22Rv1 (cell line): ENCODE measurements around the gene LDLR.

Experiments
- H3K27ac ChIP-seq: fragments of 450-650 bp; 2 replicates; pipeline ENCODE4 v1.5.1; 2017
- CTCF ChIP-seq: fragments of 450-650 bp; IDR thresholded peaks from 2 replicates; pipeline ENCODE4 v1.5.1; 2017; ENCODE audit warnings: mild to moderate bottlenecking
- ZFX ChIP-seq: fragments of 450-650 bp; IDR thresholded peaks from 2 replicates; pipeline ENCODE4 v1.6.1; 2017; ENCODE audit warnings: antibody characterized with exemption, borderline replicate concordance

Gene LDLR

GRCh38 chr19:11061952-11062351 lies 27.3 kb upstream of the LDLR start:
- H3K27ac ChIP-seq, result no peak overlapping the region
- TF ChIP-seq ZFX, result no peak
- no peak for TF ChIP-seq CTCF

GRCh38 chr19:11063434-11063833 lies 25.8 kb upstream of the LDLR start:
- TF ChIP-seq ZFX, result no peak
- TF ChIP-seq CTCF, result no peak
- no peak overlapping the region for H3K27ac ChIP-seq

- no peak for TF ChIP-seq CTCF
- TF ChIP-seq ZFX, result no peak
- no peak overlapping the region for H3K27ac ChIP-seq
These were observed 24.4 kb upstream of the LDLR start for GRCh38 chr19:11064831-11065303.

GRCh38 chr19:11066326-11066725 lies 22.9 kb upstream of the LDLR start:
- no peak overlapping the region for H3K27ac ChIP-seq
- TF ChIP-seq CTCF, result no peak
- no peak for TF ChIP-seq ZFX

GRCh38 chr19:11067356-11068113 lies 21.7 kb upstream of the LDLR start:
- TF ChIP-seq ZFX, result no peak
- TF ChIP-seq CTCF, result no peak
- no peak overlapping the region for H3K27ac ChIP-seq

- H3K27ac ChIP-seq, result no peak overlapping the region
- TF ChIP-seq ZFX (no peak), CTCF (no peak)
These were observed 19.7 kb upstream of the LDLR start for GRCh38 chr19:11069561-11069960.

GRCh38 chr19:11070123-11070522 lies 19.1 kb upstream of the LDLR start:
- H3K27ac ChIP-seq, result no peak overlapping the region
- TF ChIP-seq ZFX, result no peak
- TF ChIP-seq CTCF, result no peak
